Measurements from ENCODE around the gene CHRNG.

Gene CHRNG

GRCh38 chr2:232506709-232507108 lies 32.8 kb upstream of the CHRNG start:
- DNase-seq: no peak

GRCh38 chr2:232508251-232508650 lies 31.2 kb upstream of the CHRNG start:
- DNase-seq: no peak

GRCh38 chr2:232511336-232511890 lies 28.1 kb upstream of the CHRNG start:
- no peak for DNase-seq

- DNase-seq: no peak
Measured at GRCh38 chr2:232512602-232513001, 26.9 kb upstream of the CHRNG start.

- DNase-seq: no peak
Measured at GRCh38 chr2:232513353-232513752, 26.1 kb upstream of the CHRNG start.

GRCh38 chr2:232515639-232516038 lies 23.9 kb upstream of the CHRNG start:
- DNase-seq: no peak

- no peak for DNase-seq
Measured at GRCh38 chr2:232516551-232516950, 22.9 kb upstream of the CHRNG start.

GRCh38 chr2:232518844-232519243 lies 20.6 kb upstream of the CHRNG start:
- no peak for DNase-seq

GRCh38 chr2:232519581-232520438 lies 19.7 kb upstream of the CHRNG start, which contains the start of gene PRSS56:
TSS of gene PRSS56 (plus strand) at chr2:232520388. CDS start at chr2:232520599, 211 bp downstream.
- DNase-seq: no peak

GRCh38 chr2:232520489-232520888 lies 19.0 kb upstream of the CHRNG start:
- DNase-seq: no peak

GRCh38 chr2:232521098-232521497 lies 18.4 kb upstream of the CHRNG start:
- no peak for DNase-seq

- DNase-seq: no peak
Measured at GRCh38 chr2:232521959-232522622, 17.4 kb upstream of the CHRNG start.

- no peak for DNase-seq
Measured at GRCh38 chr2:232522623-232523401, 16.7 kb upstream of the CHRNG start.

GRCh38 chr2:232523402-232523681 lies 16.1 kb upstream of the CHRNG start:
- no peak for DNase-seq

- no peak for DNase-seq
Measured at GRCh38 chr2:232523682-232524597, 15.6 kb upstream of the CHRNG start.

GRCh38 chr2:232524771-232525170 lies 14.7 kb upstream of the CHRNG start:
- DNase-seq: no peak

GRCh38 chr2:232525199-232525598 lies 14.3 kb upstream of the CHRNG start:
- no peak for DNase-seq

- no peak for DNase-seq
Measured at GRCh38 chr2:232525791-232526371, 13.6 kb upstream of the CHRNG start, which contains the start of gene CHRND. TSS of gene CHRND (plus strand) at chr2:232526160. CDS start at chr2:232526216, 56 bp downstream.

GRCh38 chr2:232526372-232526941 lies 13.0 kb upstream of the CHRNG start:
- no peak for DNase-seq

GRCh38 chr2:232527905-232528470 lies 11.5 kb upstream of the CHRNG start:
- no peak for DNase-seq
